Cerebellar cortex (tissue), 1 donor: ENCODE data around the gene ERBB4.

ENCODE experiments used
- DNase-seq: peaks from one replicate; pipeline ENCODE4 v3.0.0-alpha.2; 2015; ENCODE audit warnings: low spot score

ERBB4 gene

DNA sequence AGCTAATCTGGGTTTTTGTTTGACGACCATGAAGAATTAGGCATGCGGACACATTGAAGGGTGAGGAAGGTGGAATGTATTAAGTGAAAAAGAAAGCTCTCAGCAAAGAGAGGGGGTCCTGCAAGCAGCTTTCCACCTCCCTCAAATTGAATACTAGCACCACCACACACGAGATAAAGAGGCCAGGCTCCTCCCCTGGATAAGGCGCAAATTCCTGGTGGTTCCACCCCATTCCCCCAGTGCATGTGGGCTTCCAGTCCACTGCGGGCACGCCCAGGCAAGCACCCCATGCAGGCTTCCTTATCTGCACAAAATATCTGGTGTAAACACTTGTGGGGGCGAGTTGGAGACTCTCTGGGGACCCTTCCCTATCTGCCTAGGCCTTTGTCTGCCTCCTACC, 1124.9 kb downstream of the ERBB4 start:
- DNase-seq, result no peak

DNA sequence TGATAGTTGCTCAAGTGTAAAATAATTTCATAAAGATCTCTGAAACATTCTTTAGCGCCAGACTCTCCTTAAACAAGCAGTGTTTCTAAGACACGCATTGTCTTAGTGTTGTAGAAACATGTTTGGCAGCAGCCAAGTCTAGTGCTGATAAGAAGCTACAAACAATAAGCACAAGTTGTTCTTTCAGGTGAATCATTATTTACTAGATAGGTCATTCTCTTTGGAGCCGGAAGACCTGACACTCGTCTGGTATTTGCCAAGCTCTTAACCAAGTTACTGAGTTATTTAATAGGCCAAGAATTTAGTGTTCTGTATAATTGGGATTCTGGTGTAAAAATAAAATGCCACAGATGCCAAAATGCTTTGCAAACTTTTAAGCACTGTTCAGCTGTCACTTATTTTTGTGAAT, 1130.1 kb downstream of the ERBB4 start:
- peak; percentile 19 for DNase-seq

DNA sequence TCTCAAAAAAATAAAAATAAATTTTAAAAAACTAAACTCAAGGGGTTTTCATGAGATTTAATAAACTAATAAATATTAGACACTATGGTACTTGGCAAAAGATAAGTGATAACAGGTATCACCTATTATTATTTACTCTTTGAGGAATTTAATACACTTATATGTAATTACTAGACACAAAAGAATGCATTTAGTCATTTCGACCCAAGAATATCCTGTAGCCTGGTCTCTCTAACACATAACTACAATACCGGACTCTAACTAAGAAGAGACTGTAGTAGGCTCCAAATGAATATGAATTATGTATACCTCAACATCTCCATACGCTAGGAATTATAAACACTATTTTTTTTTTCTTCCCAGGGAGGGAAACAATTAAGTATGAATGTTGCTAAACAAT, 1131.5 kb downstream of the ERBB4 start:
- no peak for DNase-seq

DNA sequence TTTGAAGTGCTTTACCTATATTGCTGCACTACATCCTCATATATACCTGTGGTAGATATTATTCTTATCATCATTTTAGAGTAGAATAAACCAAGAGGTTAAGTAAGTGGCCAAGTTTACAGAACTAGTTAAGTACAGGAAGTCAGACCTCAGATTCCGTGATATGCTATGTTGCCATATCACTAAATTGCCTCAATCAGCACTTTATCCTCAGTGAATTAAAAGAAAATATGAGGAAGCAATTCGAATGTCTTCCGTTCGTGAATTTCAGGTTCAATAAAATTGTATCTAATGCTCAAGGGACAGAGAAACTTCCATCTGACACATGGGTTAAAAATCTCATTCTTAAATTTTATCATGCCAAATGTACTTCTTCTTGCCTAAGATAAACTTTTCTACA, 1133.6 kb downstream of the ERBB4 start:
- no peak for DNase-seq

DNA sequence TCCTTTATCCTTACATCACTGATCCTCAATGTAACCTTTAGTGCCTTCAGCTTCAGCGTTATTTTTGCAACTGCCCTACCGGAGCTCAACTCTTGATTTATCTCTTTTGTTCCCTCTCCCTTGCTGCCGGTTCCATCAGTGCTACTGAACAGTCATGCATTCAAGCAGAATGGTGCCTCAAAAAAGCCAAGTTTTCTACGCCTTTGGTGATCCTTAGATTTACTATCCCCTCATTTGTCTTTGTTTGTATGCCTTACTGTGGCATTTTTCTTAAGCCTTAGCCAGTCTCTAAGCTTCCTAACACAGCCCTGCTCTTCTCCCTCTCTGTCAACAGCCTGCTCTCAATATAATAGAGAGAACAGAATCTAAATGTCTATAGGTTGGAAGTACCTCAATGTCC, 1134.5 kb downstream of the ERBB4 start:
- DNase-seq, result no peak

DNA sequence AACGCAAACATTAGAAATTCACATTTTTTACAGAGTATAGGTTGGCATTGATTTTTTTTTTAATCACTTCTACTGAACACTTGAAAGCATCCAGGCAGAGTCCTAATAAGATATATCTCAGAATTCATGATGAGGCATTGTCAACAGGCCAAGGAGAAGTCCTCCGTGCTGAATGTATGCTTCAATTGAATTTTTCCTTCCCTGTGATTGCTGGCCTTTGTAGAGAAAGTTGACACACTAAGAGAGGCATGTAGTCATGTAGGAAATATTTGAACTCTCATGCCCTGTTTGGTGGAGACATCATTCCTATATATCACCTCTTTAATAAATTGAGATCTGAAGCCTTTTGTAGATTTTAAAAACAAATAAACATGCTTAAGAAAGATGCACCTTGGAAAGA, 1137.3 kb downstream of the ERBB4 start:
- no peak for DNase-seq

DNA sequence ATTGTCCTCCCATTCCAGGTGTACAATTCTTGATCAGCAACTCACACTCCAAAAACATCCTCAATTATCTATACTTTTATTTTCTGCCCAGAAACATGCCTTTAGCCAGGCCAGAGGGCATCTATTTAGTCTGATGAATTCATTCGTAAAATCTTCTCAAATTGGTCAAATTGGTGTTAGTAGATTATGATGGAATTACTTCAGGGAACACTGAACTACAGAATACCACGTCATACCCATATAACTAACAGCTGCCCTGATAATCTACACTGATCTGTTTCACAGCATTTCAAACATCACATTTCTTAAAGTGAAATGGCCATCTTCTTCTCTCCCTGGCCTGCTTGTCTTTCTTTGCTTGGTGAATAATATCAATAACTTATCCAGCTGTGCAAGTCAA, 1140.8 kb downstream of the ERBB4 start:
- no peak for DNase-seq

DNA sequence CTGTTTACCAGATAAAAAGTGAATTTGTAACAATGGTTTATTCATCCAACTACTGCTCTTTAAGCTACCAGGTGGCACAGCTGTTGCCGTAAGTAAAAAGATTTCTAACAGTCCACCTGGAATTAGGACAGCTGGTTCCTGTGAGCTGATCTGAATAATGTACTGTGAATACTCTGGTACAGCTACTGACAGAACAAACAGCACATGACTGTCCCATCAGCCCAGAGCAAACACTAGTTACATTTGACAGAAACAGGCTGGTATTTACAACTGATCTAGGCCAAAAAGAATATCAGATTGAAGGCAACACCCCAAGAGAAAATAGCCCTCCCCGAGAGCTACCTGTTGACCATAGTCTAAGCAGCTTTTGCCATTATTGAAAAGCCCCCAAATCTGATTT, 1141.8 kb downstream of the ERBB4 start:
- DNase-seq, result no peak

DNA sequence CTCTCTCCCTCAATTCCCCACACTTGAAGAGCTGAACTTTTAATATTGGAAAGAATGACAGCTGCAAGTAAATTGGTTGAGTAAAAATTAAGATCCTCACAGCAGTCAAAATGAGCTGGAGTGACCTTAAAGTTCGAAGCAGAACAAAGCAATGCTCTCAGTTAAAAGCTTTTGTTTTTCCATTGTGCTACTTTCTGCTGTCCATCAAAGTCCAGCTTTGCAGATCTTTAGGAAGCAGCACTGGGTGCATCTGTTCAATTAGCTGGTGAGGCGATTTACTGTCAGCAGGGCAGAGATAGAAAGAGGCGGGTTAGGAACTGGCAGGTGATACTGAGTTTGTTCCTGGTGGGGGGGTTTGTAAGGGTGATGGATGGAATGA, 1147.4 kb downstream of the ERBB4 start:
- DNase-seq, result peak; percentile 8

DNA sequence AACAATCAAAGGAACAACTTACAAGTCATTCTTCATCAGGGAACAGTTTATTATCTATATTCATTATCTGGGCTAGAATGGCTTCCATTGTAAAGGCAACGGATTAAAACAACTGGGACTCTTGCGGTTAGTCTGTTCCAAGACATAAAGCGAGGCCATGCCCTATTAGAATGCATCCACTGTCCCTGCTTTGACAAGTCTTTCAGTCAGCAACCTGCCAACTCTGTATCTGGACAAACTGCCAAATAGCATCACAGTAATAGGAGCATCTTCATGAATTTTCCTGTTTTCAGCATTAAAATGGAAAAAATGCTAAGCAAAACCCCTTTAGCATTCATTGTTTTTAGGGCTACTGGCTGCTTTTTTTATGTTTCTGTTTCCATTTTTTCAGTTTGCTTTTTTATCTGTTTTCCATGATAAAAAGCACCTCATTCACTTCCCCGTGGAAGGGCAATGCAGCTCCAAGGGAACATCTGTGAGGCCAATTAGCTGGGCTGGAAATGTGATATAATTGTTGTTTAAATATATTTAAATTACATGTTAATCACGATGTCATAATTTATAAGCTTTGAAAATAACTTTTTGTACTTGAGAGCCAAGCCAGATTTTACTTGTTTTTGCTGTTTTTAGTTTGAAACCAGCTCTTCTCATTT, 1147.9 kb downstream of the ERBB4 start:
- DNase-seq, result no peak

DNA sequence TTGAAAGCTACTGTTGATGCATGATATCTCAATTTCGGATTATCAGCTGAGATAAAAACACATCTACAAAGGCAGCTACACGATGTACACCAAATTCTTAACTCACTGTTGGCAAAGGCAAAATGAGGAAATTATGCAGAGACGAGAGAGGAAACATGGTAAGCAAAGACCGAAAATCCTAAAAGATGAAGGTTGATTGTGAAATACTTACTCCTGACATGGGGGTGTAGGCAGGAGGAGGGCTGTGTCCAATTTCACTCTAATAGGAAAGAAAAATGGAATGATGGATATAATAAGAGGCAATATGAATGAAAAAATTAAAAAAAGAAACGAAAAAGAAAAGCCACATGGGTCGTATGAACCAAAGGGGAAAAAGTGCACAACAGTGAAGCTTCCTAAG, 1150.9 kb downstream of the ERBB4 start:
- DNase-seq, result no peak

DNA sequence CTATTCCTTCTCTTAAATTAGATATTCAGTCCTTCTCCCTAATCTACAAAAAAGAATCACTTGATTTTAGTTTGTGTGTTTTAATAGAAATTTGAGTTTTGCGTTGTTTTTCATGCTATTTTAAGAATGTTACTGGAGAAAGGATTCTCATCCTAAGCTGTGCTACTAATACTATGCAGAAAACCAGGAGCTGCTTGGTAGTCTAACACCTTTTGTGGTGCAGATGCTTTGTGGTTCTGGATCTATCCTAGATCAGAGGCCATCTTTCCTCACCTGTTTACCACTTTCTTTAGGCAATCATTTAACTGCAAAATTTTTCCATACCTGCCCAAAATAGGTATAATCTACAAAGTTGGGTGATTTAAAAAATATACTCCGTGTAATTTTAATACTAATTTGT, 1158.6 kb downstream of the ERBB4 start:
- DNase-seq, result no peak

DNA sequence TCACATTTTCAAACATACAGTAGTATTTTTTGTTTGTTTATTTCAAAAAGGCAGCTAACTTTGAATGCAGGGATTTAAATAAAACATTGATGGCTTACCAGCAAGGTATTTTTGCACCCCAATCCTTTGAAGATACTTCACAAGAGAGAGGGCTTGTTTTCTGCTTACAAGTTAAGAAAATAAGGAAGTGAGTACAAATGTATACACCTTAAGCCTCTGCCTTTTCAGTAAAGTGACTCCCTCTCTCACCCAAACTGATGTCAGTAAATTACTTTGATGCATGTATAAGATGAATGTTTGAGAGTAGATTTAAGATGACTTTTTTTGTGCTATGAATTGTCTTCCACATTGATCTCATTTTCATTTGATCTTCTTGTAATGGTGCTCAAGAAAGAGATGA, 1162.2 kb downstream of the ERBB4 start:
- DNase-seq, result no peak

DNA sequence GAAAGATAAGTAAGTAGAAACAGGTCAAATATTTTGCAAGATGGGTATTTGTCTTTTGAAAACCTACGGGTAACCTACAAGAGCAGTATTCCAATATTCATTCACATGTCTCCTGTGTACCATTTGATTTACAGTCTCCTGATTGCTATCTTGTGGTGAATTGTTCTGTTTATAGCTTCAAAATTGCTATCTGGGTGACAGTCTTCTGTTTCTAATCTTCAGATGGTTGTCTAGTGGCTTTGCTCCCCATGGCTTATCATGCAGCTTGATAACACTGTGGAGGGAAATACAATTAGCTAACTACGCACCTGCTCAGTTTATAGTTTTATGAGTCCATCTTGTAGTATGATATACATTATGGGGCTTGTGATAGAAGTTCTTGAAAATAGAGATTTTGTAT, 1165.4 kb downstream of the ERBB4 start:
- DNase-seq, result no peak

DNA sequence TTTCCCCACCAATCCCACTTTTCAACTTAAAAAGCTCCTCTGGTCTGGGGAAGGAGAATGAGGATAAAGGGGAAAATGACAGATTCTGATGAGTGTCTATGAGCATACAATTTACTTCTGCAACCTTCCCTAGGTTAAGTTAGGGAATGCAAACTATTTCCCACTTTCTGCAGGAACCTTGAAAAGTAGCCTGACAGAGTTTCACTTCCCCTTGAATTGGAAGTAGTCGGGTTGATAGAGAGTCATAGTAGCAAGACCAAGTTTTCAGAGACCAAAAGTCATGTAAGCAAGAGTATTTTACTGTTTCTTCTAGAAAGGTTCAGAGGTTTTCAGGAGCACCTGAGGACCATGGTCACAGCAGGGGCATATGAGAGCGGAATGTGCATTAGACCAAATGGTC, 1167.1 kb downstream of the ERBB4 start:
- DNase-seq, result no peak

DNA sequence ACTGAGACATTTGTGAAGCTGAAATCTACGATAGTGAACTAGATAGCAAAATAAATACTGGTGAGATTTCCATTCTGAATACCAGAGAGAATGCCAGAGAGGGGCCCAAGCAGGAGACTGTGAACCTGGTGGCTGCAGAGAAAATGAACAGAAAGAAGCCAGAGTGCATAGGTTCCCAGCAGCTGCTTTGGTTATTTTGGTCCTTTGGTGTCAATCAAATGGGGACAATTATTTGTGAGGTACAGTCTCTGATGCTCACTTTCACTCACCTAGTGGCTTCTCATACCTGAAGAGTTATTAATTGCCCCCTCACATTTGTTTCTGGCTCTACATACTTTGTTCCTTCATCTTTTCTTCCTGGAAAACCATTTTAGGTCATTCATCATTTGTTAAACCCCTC, 1170.1 kb downstream of the ERBB4 start:
- DNase-seq, result no peak

DNA sequence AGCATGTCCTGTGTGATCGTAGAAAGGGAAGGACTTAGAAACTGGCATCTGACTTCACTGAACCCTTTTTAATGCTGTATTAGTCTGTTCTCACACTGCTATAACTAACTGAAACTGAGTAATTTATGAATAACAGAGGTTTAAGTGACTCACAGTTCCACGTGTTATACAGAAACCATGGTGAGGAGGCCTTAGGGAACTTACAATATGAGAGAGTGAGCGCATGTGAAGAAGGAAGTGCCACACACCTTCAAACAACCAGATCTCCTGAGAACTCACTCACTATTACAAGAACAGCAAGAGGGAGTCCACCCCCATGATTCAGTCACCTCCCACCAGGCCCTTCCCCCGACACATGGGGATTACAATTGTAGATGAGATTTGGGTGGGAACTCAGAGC, 1170.9 kb downstream of the ERBB4 start:
- no peak for DNase-seq

DNA sequence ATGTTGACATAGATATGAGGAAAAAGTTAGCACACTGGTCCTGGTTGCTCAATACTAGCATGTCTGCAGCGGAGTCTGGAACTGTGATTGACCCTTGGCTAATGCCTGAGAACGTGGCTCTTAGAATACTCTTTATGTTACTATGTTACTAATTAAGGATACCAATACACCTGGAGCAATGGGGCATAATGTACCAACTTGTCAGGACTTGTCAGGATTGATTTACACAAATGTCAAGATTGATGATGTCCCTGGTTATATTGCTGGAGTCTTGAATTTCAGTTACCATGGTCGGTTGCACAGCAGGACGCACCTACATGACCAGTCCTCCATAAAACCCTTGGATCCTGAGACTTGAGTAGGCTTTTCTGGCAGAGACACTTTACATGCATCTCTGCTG, 1171.3 kb downstream of the ERBB4 start:
- no peak for DNase-seq

DNA sequence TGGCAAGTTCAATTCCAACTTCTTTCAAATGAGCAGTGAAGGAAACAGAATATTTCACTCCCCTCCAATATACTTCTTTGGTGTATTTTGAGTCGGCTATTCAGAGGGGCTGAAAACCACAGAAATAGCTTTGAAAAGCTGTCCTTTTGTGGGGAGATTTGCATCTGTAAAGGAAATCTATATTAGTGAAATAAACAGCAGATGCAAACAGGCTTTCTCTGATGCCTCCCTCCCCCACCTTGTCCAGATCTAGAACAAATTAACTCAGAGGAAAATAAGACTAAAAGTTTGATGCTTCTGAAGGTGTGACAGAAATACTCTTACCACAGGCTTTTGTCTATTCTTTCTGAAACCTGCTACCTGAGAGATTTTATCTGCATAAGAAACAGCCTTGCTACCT, 1173.7 kb downstream of the ERBB4 start:
- DNase-seq, result no peak

DNA sequence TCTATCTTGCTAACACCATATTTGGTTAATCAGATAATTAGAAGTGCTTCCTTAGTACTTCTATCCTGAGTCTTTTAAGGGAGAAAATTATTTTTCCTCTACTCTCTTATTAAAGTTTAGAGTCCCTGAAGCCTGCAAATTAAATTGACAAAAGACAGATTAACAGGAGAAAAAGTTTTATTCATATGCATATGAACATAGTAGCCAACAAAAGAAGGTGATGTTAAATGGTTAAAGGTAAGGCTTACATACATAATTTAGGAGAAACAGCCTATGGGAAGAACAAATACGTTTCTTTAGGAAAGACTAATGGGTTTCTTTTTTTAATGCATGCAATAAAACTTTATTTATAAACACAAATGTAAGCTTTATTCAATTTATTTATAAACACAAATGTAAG, 1177.2 kb downstream of the ERBB4 start:
- no peak for DNase-seq

DNA sequence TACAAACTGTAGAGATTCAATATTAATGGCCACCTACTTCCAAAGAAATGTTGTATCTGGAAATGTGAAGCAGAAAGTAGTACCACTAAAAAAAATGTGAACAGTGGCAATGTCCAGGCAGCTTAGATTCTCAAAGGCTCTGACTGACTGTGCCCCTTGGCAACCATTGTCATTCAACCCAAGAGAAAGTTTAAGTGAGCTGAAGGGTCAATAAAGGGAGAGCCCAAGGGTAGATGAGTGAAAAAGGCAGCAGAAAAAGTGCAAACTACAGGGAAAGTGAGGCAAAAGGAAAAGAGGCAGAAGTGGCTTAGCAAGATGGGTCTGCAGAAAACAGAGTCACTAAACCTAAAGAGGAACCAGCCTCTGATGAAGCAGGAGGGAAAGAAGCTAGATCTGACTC, 1179.3 kb downstream of the ERBB4 start:
- no peak for DNase-seq

DNA sequence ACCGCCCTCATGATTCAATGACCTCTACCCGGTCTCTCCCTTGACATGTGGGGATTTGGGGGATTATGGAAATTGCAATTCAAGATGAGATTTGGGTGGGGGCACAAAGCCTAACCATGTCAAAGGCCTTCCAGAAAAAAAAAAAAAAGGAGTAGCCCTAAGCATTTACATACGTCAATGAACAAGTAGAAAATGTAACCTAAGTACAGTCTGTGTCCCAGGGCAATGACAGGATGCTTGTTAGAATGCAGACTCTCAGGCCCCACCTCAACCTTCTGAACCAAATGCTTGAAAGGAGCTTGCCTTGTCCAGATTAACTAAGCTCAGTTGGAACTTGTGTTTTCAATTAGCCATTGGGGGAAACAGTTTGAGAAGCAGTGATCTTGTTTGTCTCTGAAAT, 1180.1 kb downstream of the ERBB4 start:
- DNase-seq, result no peak

DNA sequence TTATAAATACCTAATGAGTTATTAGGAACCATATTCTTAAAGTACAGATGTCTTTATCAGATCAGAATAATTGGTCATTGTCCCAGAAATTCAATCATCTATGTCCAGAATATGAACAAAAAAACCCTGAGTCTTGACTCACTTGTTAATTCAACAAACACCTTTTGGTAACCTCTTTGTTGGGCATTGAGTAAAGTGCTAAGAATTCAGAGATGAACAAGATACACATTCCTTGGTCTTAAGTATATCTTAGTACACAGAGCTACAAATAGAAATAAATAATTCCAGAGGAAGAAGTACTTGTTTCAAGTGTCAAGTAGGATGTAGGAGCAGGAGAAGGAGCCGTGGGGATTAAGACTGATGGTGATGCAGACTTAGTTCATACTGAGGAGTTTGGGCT, 1184.1 kb downstream of the ERBB4 start:
- no peak for DNase-seq

DNA sequence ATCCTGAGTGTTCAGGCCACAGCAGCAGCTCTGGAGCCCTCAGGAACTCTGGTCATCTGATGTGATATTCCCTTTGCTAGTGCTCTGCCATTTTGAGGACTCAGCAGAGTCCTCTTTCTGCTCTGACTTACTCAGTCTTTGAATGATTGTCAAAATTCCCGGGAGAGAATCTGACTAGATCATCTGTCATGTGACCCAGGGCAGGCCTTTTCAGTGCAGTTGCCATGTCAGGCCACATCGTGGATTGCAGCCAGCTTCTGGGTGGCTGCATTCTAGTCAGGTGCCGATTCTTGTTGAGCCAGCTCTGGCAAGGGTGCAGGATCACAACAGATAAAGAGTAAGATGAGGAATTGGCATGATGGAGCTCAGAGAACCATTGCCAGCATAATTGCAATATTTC, 1186.6 kb downstream of the ERBB4 start:
- no peak for DNase-seq

DNA sequence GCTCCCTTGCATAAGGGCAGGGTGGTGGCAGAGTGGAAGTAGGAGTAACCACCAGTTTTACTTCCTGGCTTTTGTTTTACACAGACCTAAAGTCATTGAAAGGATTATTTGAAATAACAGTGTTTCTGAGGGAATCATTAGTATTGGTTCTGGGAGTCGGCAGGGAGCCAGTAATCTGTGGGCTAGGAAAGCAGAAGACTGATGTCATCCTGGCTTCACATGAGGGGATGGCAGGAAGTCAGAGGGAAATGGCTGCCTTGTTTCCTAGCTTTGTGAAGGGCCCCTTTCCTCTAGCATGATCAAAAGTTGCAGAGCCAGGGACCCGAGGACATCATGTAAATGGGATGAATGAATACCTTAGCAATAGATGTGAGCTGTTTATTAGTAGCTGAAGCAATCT, 1189.6 kb downstream of the ERBB4 start:
- DNase-seq, result no peak
